HG03571 (cell line): ENCODE results near the gene FBXO38.

Experiments used
- ATAC-seq: cut with Tn5 transposase; IDR thresholded peaks from one replicate; pipeline ENCODE4 v1.9.1; 2021; ENCODE audit not compliant: unreplicated experiment

FBXO38 gene

DNA sequence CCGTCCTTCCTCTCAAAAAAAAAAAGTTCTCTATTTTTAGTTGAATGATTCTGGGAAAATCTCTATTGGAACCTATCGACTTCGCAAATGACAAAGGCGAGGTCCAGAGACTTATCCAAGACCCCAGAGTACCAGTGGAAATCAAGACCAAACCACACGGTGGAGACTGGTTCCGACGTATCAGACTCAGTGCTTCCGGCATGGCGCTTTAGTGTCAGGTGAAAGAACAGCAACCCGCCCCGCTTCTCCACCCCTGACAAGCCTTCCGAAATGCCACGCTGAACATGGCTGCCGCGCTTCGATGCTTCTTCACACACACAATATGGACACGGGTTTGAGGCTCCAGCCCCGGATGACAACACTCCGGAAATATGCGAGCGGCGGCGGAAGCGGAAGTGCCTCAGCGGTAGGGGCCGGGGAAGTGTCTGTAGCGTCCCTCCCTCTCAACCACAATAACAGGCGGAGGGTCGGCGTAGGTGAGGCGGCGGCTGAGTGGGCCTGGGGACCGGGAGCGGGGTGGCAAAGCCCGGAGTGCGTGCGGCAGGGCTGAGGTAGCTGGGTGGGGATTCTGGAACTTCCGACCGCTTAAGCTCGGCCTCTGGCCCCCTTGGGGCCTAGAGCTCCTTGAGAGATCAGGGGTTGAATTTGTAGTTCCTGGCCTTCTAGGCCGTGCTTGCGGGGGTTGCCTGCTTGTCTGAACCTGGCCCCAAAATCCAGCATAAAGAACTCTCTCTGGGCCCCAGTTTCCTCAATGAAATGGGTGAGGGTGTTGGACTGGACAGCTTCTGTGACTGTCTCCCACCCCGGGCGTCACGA is at the start of gene FBXO38:
FBXO38 (plus strand) TSS at position 395 of the 816 bp plus-strand sequence. CDS start 10,819 bp downstream, outside the sequence.
- peak; percentile 99 for ATAC-seq

- ATAC-seq: no peak
Observed at GRCh38 chr5:148335259-148335658, 48.5 kb upstream of the FBXO38 start, which contains the start of gene SPINK9. SPINK9 (plus strand) TSS chr5:148335559; CDS start chr5:148335614, 55 bp downstream.

DNA sequence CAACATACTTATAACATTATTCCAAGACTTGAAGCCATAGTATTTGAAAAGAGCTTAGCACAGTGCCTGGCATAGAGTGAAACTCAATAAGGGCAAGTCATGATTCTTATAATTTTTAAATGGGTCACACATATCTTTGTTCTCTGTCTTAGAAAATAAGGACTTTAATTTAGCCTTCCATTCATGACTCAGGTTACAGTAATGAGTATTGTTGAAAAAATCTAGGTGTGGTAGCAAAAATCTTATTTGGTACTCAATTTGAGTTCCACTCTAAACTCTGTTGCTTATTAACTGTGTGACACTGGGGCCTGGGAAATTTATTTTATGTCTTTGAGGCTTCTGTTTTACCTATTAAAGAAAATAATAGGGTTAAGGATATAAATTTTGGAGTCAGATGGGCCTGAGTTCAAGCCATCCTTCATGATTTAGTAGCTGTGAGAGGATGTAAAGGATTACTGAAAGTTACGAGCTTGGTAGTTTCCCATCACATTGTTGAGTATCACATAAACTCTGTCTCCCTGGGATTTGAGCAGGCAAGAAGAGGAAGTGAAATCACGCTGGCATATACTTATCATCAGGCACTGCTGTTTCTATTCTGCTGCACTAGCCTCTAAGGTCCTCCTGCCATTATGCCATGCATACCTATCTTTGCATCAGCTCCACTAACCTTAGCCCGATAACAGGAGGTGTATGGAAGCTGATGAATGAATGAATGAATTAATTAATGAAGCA is 46.9 kb upstream of the FBXO38 start:
- no peak for ATAC-seq

DNA sequence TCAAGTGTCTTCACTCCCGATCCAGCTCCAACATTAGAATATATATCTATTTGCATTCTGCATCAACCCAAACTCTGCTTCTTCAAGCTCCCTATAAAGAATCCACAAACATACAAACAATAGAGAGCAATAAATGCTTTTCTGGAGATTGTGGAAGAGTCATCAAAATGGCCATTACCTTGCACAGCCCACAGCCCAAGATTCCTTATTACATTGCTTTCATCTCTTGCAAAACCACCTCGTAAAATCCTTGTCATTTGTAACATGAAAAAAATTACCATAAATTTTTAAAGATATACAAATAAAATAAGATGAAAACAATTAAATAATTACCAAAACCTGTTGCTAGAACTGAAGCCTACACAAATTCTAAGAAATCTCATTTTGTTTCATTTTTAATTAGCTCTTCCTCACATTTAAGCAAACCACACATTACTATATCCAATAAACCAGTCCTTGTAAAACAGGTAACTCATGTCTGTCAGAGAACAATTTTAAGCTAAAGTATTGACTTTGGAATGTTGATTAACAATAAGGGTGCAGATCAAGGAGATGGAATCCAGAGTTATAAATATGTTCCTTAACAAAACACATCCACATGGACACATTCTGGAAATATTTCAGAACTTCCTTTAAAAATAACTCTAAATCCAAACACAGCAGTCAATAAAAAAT is 41.2 kb upstream of the FBXO38 start:
- no peak for ATAC-seq

DNA sequence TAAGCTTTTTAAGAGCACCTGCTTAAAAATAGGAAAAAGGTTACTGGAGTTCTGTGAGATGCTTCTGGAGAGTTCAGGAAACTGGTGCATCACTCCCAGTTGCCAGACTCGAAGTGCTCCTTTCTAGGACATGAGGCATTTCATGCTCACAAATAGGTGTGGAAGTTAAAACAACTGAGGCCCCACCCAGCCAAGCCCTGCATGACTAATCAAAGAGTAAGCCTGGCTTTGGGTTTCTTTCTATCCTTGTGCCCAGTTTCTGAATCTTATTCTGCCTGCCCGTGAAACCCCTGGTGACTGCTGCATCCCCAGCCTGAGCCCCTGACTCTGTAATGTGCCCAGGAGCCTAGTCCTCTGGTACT is 40.7 kb upstream of the FBXO38 start:
- no peak for ATAC-seq

GRCh38 chr5:148343603-148344487 is 39.9 kb upstream of the FBXO38 start:
- no peak for ATAC-seq

- no peak for ATAC-seq
Observed at GRCh38 chr5:148347706-148348105, 36.1 kb upstream of the FBXO38 start.

DNA sequence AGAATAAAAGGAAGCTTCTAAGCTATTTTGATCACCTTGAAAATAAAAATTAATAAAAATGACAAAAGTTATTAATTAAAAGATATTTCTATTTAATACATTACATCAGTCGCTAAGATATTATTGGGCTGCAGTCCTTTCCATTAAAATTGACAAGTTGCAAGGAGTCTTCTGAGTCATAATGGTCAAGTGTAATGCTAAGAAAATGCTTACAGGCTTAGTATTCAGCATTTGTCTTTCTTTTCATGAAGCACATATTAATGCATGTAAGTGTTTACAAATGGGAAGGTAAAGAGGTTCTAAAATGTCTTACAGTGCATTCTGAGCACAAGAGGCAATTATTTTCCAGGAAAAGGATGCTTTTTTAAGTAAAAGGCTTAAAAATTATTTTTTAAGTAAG is 31.1 kb upstream of the FBXO38 start:
- ATAC-seq: no peak

DNA sequence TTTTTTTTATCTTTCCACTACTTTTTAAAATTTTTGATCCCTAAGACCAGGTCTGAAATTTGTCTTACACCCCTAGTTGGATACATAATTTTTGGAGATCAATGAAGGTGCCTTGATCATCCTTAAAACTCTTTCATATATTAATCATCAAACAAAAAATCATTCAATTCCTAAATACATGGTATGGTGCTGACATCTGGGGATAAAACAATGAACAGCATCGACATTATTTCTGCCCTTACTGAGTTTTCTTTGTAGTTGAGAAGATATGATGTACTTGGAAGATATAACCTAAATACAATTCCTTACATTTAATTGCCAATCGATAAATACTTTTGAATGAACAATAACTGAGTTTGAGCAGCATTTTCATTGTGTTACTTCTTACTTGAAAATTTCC is 30.1 kb upstream of the FBXO38 start:
- ATAC-seq: no peak

DNA sequence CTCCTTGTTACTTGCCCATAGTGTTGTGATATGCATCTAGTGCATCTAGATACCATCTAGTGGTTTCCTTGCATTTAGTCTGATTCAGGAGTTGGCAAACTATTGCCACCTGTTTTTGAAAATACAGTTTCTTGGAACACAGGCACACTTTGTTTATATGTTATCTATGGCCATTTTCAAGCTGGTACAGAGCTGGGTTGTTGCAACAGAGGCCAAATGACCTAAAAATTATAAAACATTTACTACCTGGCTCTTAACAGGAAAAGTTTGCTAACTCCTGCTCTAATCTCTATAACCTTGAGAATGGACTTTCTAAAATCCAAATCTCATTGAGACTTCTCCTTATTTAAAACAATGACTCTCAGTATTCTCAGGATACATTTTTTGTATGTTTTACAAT is 19.4 kb upstream of the FBXO38 start:
- ATAC-seq: no peak

DNA sequence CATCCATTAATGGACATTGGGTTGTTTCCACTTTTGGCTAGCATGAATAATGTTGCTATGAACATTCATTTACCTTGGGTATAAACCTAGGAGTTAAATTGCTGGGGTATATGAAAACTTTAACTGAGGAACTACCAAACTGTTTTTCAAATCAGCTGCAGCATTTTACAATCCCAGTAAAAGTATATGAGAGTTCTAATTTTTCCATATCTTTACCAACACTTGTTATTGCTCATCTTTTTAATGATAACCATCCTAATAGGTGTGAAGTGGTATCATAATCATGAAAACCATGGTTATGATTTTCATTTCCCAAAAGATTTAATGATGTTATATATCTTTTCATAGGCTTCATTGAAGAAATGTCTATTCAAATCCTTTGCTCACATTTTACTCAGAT is 15.5 kb upstream of the FBXO38 start:
- no peak for ATAC-seq

GRCh38 chr5:148372166-148372725 is 11.5 kb upstream of the FBXO38 start:
- no peak for ATAC-seq

DNA sequence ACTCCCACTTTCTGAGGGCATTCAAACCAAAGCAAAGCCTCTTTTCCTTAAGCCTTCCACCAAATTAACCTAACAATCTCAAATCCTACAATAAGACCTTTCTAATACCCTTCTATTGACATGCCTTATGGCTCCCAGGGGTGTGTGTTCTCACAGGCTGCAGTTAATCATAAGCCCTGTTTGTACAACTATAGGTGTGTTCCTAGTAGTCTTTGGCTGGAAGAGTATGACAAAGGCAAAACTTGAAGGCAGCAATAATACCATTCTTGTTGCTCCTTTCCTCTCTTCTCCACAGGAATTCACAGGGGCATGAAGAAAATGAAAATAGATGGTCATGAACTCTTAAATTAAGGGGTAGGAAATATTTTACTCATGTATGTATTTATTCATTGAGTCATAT is 10.9 kb upstream of the FBXO38 start:
- ATAC-seq: no peak

DNA sequence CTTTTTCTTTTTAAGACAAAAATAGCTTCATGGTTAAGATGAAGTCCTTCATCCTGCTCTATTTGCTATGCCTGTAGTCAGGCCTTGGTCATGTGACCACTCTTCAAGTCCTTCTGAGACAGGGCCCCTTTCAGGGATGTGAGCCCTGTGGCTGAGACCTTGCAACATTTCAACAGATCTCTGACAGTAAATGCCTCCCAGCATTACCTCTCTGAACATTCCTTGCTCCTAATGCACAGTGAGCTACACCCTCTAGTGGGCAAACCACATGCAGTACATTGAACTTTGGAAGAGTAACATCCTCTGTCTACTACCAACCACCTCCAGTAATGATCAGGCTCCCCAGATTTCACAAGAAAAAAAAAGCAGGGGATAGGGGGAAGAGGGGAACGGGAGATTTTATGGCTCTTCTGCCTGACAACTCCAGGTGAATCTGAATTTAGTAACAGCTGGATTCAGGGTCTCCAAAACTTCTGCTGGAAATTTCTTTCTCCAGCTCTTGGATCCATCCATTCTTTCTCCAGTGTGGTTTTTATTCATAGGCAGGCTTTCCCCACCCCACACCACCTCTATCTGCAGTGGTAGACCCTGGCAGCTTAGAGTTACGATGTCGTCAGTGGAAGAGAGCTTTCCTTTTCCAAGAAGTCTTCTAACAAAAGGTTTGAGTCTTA is 8.9 kb upstream of the FBXO38 start:
- peak; percentile 81 for ATAC-seq

DNA sequence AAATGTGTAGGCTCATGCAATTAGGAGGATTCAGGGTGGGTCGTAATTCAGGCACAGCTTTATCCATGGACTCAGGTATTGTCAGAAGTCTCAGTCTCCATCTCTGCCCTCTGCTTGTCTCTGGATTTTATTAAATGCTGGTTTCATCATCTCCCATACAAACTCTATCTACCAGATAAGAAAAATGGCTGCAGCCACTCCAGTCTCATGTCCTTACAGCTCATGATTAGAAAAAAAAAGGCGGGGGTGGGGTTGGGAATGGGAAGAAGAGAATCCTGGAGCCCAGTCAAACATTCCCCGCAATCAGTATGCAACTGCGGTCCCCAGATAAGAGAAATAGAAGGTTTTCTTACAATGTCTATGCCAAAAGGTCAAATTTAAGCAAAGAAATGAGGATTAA is 7.6 kb upstream of the FBXO38 start:
- no peak for ATAC-seq

DNA sequence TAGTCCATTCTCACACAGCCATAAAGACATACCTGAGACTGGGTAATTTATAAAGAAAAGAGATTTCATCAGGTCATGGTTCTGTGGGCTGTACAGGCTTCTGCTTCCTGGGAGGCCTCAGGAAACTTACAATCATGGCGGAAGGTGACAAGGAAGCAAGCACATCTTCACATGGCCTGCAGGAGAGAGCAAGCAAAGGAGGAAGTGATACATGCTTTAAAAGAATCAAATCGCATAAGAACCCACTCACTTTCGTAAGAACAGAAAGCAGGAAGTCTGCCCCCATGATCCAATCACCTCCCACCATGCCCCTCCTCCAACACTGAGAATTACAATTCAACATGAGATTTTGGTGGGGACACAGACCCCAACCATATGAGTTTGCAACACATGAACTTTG is 5.1 kb upstream of the FBXO38 start:
- ATAC-seq: no peak

GRCh38 chr5:148379340-148379739 is 4.4 kb upstream of the FBXO38 start:
- ATAC-seq: no peak

DNA sequence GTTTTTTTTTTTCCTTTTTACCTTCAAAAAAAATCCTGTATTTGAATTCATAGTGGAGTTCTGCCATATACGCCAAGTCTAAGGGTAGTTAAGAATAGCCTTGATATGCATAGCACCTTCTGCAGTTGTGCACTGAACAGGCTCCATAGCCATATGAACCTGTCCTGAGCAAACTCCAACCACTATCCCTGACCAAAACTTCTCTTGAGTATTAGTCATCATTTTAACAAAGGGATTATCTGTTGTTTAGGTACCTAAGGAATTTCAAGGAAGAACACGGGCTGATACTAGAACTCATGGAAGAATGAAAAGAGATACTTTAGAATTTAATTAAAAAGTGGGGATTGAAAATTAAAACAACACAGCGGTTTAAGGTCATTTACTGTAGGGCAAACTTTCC is 1.9 kb upstream of the FBXO38 start:
- ATAC-seq: no peak

GRCh38 chr5:148382961-148383360 is 797 bp upstream of the FBXO38 start:
- ATAC-seq: no peak

- peak; percentile 11 for ATAC-seq
Observed at GRCh38 chr5:148384380-148384737, 601 bp downstream of the FBXO38 start.
